Liver (tissue), 9 donors: ENCODE results near the gene ARFRP1. TPM values are rescaled to one million over a fixed set of nuclear protein-coding genes. Genes with fewer than 3 reads are reported as not detected.

Experiments used
- DNase-seq: peaks from one replicate; pipeline ENCODE4 v3.0.0-alpha.2; 2017; ENCODE audit warnings: low spot score
- H3K27ac ChIP-seq, 2 donors: one replicate each; pipeline ENCODE4 v1.7.0; 2013; ENCODE audit warnings: inconsistent platforms in 2 of 2, low read length in 2 of 2, control low read depth in 1 of 2, low read depth in 1 of 2, mild to moderate bottlenecking in 1 of 2
- H3K27me3 ChIP-seq, 4 donors: one replicate each; pipeline versions ENCODE4 v1.6.1 to v1.7.0; 2013; ENCODE audit warnings: low read length in 3 of 4, inconsistent platforms in 1 of 4, mild to moderate bottlenecking in 1 of 4, moderate library complexity in 1 of 4; ENCODE audit not compliant: control insufficient read depth in 4 of 4, insufficient read depth in 4 of 4
- H3K36me3 ChIP-seq, 4 donors: one replicate each; pipeline versions ENCODE4 v1.6.1 to v1.7.0; 2013; ENCODE audit warnings: low read length in 3 of 4, mild to moderate bottlenecking in 3 of 4, low read depth in 1 of 4, moderate library complexity in 1 of 4; ENCODE audit not compliant: control insufficient read depth in 4 of 4, insufficient read depth in 3 of 4
- H3K4me1 ChIP-seq, 4 donors: one replicate each; pipeline versions ENCODE4 v1.6.1 to v1.7.0; 2013; ENCODE audit warnings: low read length in 3 of 4, mild to moderate bottlenecking in 3 of 4, moderate library complexity in 1 of 4; ENCODE audit not compliant: control insufficient read depth in 4 of 4, insufficient read depth in 4 of 4
- H3K4me3 ChIP-seq, 3 donors: one replicate each; pipeline versions ENCODE4 v1.6.1 to v1.7.0; 2013; ENCODE audit warnings: low read length in 3 of 3, control low read depth in 1 of 3, low read depth in 1 of 3, mild to moderate bottlenecking in 1 of 3
- H3K9ac ChIP-seq, 2 donors: one replicate each; pipeline ENCODE4 v1.7.0; 2013; ENCODE audit warnings: low read length in 2 of 2, mild to moderate bottlenecking in 2 of 2, moderate library complexity in 2 of 2, control low read depth in 1 of 2, low read depth in 1 of 2
- H3K9me3 ChIP-seq, 4 donors: one replicate each; pipeline versions ENCODE4 v1.6.1 to v1.7.0; 2013; ENCODE audit warnings: low read length in 3 of 4; ENCODE audit not compliant: control insufficient read depth in 4 of 4
- CTCF ChIP-seq: fragments of 150-350 bp; IDR thresholded peaks from 2 replicates; pipeline ENCODE4 v1.5.1; 2017; ENCODE audit warnings: improper control_type of control experiment, low read depth, low read length; ENCODE audit not compliant: missing input control
- EGR1 ChIP-seq, 2 donors: IDR thresholded peaks; 2 replicates each; pipeline ENCODE4 v1.6.1; 2016 to 2018; ENCODE audit warnings: antibody characterized with exemption in 2 of 2, low read depth in 2 of 2
- FOXA1 ChIP-seq: IDR thresholded peaks from 2 replicates; pipeline ENCODE4 v1.6.1; 2016; ENCODE audit warnings: antibody characterized with exemption
- FOXA2 ChIP-seq: IDR thresholded peaks from 2 replicates; pipeline ENCODE4 v1.6.1; 2016; ENCODE audit warnings: antibody characterized with exemption
- GABPA ChIP-seq, 2 donors: IDR thresholded peaks in 1 of 2; conservative IDR thresholded peaks in 1 of 2; 2 replicates each; pipeline ENCODE4 v1.6.1; 2016; ENCODE audit warnings: antibody characterized with exemption in 2 of 2, mild to moderate bottlenecking in 1 of 2, moderate library complexity in 1 of 2
- HNF4A ChIP-seq, 2 donors: conservative IDR thresholded peaks; 2 replicates each; pipeline ENCODE4 v1.6.1; 2016; ENCODE audit warnings: antibody characterized with exemption in 2 of 2, mild to moderate bottlenecking in 2 of 2
- HNF4G ChIP-seq: IDR thresholded peaks from 2 replicates; pipeline ENCODE4 v1.6.1; 2016; ENCODE audit warnings: antibody characterized with exemption
- JUND ChIP-seq, 2 donors: IDR thresholded peaks; 2 replicates each; pipeline ENCODE4 v1.6.1; 2016; ENCODE audit warnings: antibody characterized with exemption in 2 of 2
- MAX ChIP-seq: IDR thresholded peaks from 2 replicates; pipeline ENCODE4 v1.6.1; 2016; ENCODE audit warnings: antibody characterized with exemption
- NR2F2 ChIP-seq: IDR thresholded peaks from 2 replicates; pipeline ENCODE4 v1.6.1; 2016; ENCODE audit warnings: antibody characterized with exemption
- RAD21 ChIP-seq, 2 donors: IDR thresholded peaks; 2 replicates each; pipeline ENCODE4 v1.6.1; 2016; ENCODE audit warnings: antibody characterized with exemption in 2 of 2, mild to moderate bottlenecking in 2 of 2
- REST ChIP-seq: IDR thresholded peaks from 2 replicates; pipeline ENCODE4 v1.6.1; 2016; ENCODE audit warnings: antibody characterized with exemption, mild to moderate bottlenecking
- RXRA ChIP-seq, 2 donors: IDR thresholded peaks; 2 replicates each; pipeline ENCODE4 v1.6.1; 2017 to 2018; ENCODE audit warnings: antibody characterized with exemption in 2 of 2, mild to moderate bottlenecking in 1 of 2
- SP1 ChIP-seq: IDR thresholded peaks from 2 replicates; pipeline ENCODE4 v1.6.1; 2018; ENCODE audit warnings: antibody characterized with exemption, mild to moderate bottlenecking
- TAF1 ChIP-seq: conservative IDR thresholded peaks from 2 replicates; pipeline ENCODE4 v1.6.1; 2016; ENCODE audit warnings: antibody characterized with exemption, mild to moderate bottlenecking
- YY1 ChIP-seq: IDR thresholded peaks from 2 replicates; pipeline ENCODE4 v1.6.1; 2016; ENCODE audit warnings: antibody characterized with exemption, mild to moderate bottlenecking
- ZBTB33 ChIP-seq: IDR thresholded peaks from 2 replicates; pipeline ENCODE4 v1.6.1; 2016; ENCODE audit warnings: antibody characterized with exemption
- WGBS: extraction: QIAGEN DNeasy Blood & Tissue Kit; methylation state at CpG from one replicate; pipeline ENCODE4 v1.1.7; 2013; 5-methylcytosine and 5-hydroxymethylcytosine counted together
- polyA plus RNA-seq, 2 donors: library from polyadenylated mRNA; stranded (reverse) in 1 of 2; unstranded in 1 of 2; fragments of 200-250 nt in 1 of 2; fragments of >200 nt in 1 of 2; fragmentation: Nextera tagmentation in 1 of 2; extraction: Ambion mirVana in 1 of 2; gene quantifications; one replicate each; pipeline versions ENCODE4 v1.2.1 to v1.2.3, GENCODE V29; 2013 to 2015
- total RNA-seq, 2 donors: library from RNA; depleted of rRNA; stranded (reverse); fragments of >200 nt; gene quantifications; one replicate each; pipeline ENCODE4 v1.2.3, GENCODE V29; 2014
- TF ChIP-seq, protein P1 (sequence below): IDR thresholded peaks from 2 replicates; pipeline ENCODE4 v1.6.1; 2016; ENCODE audit warnings: antibody characterized with exemption
- donor health status: healthy.
- donor health status: healthy.
- donor health status: healthy.
- donor health status: healthy.
- donor health status: healthy.

Gene ARFRP1
- total and polyA plus RNA-seq, 4 donors = 14.2 to 26.9 (median 20.5) TPM

GRCh38 chr20:63693083-63693732 lies 14.6 kb downstream of the ARFRP1 start (continued):
- no peak for TF ChIP-seq ZBTB33
- no peak for TF ChIP-seq RXRA (IDR thresholded peaks at IDR 0.05)
- no peak for TF ChIP-seq EGR1 (IDR thresholded peaks at IDR 0.05; ENCODE audit: low read depth in 2 of 2)

DNA sequence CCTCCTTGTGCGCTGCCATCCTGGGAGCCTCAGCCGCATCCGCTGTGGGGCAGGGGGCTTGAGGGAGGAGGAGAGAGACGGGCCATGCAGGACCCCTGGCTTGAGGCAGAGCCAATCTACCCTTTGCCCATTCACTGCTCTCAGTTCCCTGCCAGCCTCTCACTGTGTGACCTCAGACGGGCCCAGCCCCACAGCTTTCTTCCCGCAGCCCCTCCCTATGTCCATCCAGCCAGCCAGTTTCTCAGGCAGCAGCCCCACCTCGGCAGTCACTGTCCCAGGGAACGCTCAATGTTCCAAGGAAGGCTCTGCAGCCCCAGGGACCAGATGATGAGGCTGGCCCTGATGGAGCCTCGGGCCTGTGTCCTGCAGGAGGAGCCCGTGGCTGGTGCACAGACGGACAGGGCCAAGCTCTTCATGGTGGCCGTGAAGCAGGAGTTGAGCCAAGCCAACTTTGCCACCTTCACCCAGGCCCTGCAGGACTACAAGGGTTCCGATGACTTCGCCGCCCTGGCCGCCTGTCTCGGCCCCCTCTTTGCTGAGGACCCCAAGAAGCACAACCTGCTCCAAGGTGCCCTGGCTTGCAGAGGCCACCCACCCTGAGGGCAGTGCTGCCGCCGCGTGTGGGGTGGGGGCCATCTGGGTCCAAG lies 15.2 kb downstream of the ARFRP1 start:
- no peaks in the 10 kb centered on the region for H3K9me3 ChIP-seq
- 83% methylated on average over 20 of the region's 20 CpGs for WGBS
- no peak overlapping the region for H3K4me3 ChIP-seq
- no peak overlapping the region for H3K9ac ChIP-seq
- H3K27me3 ChIP-seq = no peaks in the 10 kb centered on the region
- peaks cover 6 to 20% (median 11%) of the 10 kb centered on the region in 4 donors for H3K4me1 ChIP-seq
- no peak for TF ChIP-seq GABPA (IDR thresholded peaks at IDR 0.05 in 1 of 2, conservative IDR thresholded peaks at IDR 0.05 in 1 of 2)
- TF ChIP-seq RAD21 (IDR thresholded peaks at IDR 0.05) = no peak
- TF ChIP-seq HNF4A (conservative IDR thresholded peaks at IDR 0.05) = no peak
- TF ChIP-seq, protein P1, sequence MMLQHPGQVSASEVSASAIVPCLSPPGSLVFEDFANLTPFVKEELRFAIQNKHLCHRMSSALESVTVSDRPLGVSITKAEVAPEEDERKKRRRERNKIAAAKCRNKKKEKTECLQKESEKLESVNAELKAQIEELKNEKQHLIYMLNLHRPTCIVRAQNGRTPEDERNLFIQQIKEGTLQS = no peak
- no peak for TF ChIP-seq SP1
- DNase-seq = no peak
- peaks cover 0 to 3% (median 0%) of the 10 kb centered on the region in 4 donors for H3K36me3 ChIP-seq
- H3K27ac ChIP-seq = no peak overlapping the region

DNA sequence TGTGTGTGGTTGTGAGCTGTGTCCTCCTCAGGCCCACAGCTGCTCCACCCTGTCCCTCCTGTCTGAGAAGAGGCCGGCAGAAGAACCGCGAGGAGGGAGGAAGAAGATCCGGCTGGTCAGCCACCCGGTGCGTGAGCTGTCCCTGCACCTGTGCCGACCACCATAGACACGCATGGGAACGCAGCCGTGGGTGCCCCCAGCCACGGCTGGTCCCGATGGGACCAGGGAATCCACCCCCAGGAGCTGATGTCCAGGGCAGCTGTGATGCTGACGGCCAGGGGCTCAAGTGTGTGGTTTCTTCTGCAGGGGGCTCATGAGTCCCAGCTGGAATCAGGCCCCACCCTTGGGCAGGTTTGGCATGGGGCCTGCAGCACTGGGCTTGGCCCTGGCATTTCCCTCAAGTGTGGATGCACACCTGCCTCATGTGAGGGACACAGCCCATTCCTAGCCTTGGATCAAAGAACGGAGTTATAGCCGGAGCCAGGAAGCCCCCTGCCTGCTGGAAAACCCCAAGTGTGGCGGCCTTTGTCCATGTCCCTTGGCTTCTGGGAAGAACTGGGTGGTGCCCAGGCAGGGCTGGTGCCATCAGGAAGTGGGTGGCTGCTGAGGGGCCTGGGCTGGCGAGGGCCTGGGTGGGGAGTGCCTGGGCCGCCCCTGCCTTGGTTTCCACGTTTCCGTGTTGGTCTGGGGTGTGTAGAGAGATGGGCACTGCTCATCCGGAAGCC lies 15.9 kb downstream of the ARFRP1 start:
- H3K4me1 ChIP-seq = peaks cover 3 to 18% (median 6%) of the 10 kb centered on the region in 4 donors
- peaks cover 0 to 3% (median 0%) of the 10 kb centered on the region in 4 donors for H3K36me3 ChIP-seq
- no peak overlapping the region for H3K27ac ChIP-seq
- no peak for DNase-seq
- 88% methylated on average over 21 of the region's 21 CpGs for WGBS
- H3K9ac ChIP-seq = no peak overlapping the region
- H3K27me3 ChIP-seq = no peaks in the 10 kb centered on the region
- H3K4me3 ChIP-seq = no peak overlapping the region
- H3K9me3 ChIP-seq = no peaks in the 10 kb centered on the region
- no peak for TF ChIP-seq SP1
- TF ChIP-seq MAX = no peak
- TF ChIP-seq YY1 = no peak
- TF ChIP-seq RXRA (IDR thresholded peaks at IDR 0.05) = no peak
- TF ChIP-seq NR2F2 = no peak
- no peak for TF ChIP-seq REST
- no peak for TF ChIP-seq FOXA1
- TF ChIP-seq RAD21 (IDR thresholded peaks at IDR 0.05) = no peak
- no peak for TF ChIP-seq HNF4A (conservative IDR thresholded peaks at IDR 0.05)
- no peak for TF ChIP-seq FOXA2
- no peak for TF ChIP-seq TAF1
- no peak for TF ChIP-seq HNF4G
- no peak for TF ChIP-seq ZBTB33
- no peak for TF ChIP-seq GABPA (IDR thresholded peaks at IDR 0.05 in 1 of 2, conservative IDR thresholded peaks at IDR 0.05 in 1 of 2)
- no peak for TF ChIP-seq EGR1 (IDR thresholded peaks at IDR 0.05; ENCODE audit: low read depth in 2 of 2)
- no peak for TF ChIP-seq CTCF
- TF ChIP-seq JUND (IDR thresholded peaks at IDR 0.05) = no peak
